ENCODE results near the gene TGFB1I1.

The TGFB1I1 gene

GRCh38 chr16:31464348-31464769, 7.6 kb upstream of the TGFB1I1 start:
- TF ChIP-seq CTCF (IDR thresholded peaks at IDR 0.05; ENCODE audit: extremely low read depth, insufficient read depth, missing control alignments) = no peak
- in situ Hi-C loops (cut with MboI; ENCODE audit: low pct_unique_long_range_greater_than_20kb, low sequenced_read_pairs, unreplicated experiment) = loop anchor here (25.0 kb wide), 1 partner anchor 398 kb away; the partner anchor contains the start of gene ZNF267
- no peak for DNase-seq (ENCODE audit: low spot score)

- TF ChIP-seq CTCF (IDR thresholded peaks at IDR 0.05; ENCODE audit: extremely low read depth, insufficient read depth, missing control alignments) = no peak
- no peak for DNase-seq (ENCODE audit: low spot score)
- in situ Hi-C loops (cut with MboI; ENCODE audit: low pct_unique_long_range_greater_than_20kb, low sequenced_read_pairs, unreplicated experiment) = loop anchor here (25.0 kb wide), 1 partner anchor 397 kb away; the partner anchor contains the start of gene ZNF267
These were observed 7.1 kb upstream of the TGFB1I1 start for GRCh38 chr16:31464781-31465260.

- DNase-seq (ENCODE audit: low spot score) = no peak
- in situ Hi-C loops (cut with MboI; ENCODE audit: low pct_unique_long_range_greater_than_20kb, low sequenced_read_pairs, unreplicated experiment) = loop anchor here (25.0 kb wide), 1 partner anchor 396 kb away; the partner anchor contains the start of gene ZNF267
- no peak for TF ChIP-seq CTCF (IDR thresholded peaks at IDR 0.05; ENCODE audit: extremely low read depth, insufficient read depth, missing control alignments)
These were observed 6.1 kb upstream of the TGFB1I1 start for GRCh38 chr16:31465788-31466370.

GRCh38 chr16:31466381-31466841, 5.5 kb upstream of the TGFB1I1 start:
- TF ChIP-seq CTCF (IDR thresholded peaks at IDR 0.05; ENCODE audit: extremely low read depth, insufficient read depth, missing control alignments) = no peak
- DNase-seq (ENCODE audit: low spot score) = no peak
- in situ Hi-C loops (cut with MboI; ENCODE audit: low pct_unique_long_range_greater_than_20kb, low sequenced_read_pairs, unreplicated experiment) = loop anchor here (25.0 kb wide), 1 partner anchor 396 kb away; the partner anchor contains the start of gene ZNF267

- TF ChIP-seq CTCF (IDR thresholded peaks at IDR 0.05; ENCODE audit: extremely low read depth, insufficient read depth, missing control alignments) = no peak
- no peak for DNase-seq (ENCODE audit: low spot score)
- in situ Hi-C loops (cut with MboI; ENCODE audit: low pct_unique_long_range_greater_than_20kb, low sequenced_read_pairs, unreplicated experiment) = loop anchor here (25.0 kb wide), 1 partner anchor 395 kb away; the partner anchor contains the start of gene ZNF267
These were observed 4.7 kb upstream of the TGFB1I1 start for GRCh38 chr16:31467151-31467773.

GRCh38 chr16:31467858-31468257, 4.1 kb upstream of the TGFB1I1 start:
- in situ Hi-C loops (cut with MboI; ENCODE audit: low pct_unique_long_range_greater_than_20kb, low sequenced_read_pairs, unreplicated experiment) = loop anchor here (25.0 kb wide), 1 partner anchor 394 kb away; the partner anchor contains the start of gene ZNF267
- DNase-seq (ENCODE audit: low spot score) = no peak
- TF ChIP-seq CTCF (IDR thresholded peaks at IDR 0.05; ENCODE audit: extremely low read depth, insufficient read depth, missing control alignments) = no peak

All from GM13977 (cell line).